Trophoblast cell (in vitro differentiated cells and primary cell): Measurements from ENCODE around the gene FAN1.

ENCODE experiments used
- DNase-seq, 2 donors: peaks; one replicate each; pipeline ENCODE4 v3.0.0-alpha.2; 2016
- H2AFZ ChIP-seq: 2 replicates; pipeline ENCODE4 v1.6.1; 2013; ENCODE audit warnings: low read length, moderate library complexity, mild to moderate bottlenecking; ENCODE audit not compliant: insufficient read depth, poor library complexity
- H2AK5ac ChIP-seq: 2 replicates; pipeline ENCODE4 v1.6.1; 2013; ENCODE audit warnings: mild to moderate bottlenecking, low read length
- H2BK120ac ChIP-seq: 2 replicates; pipeline ENCODE4 v1.6.1; 2013; ENCODE audit warnings: low read length, mild to moderate bottlenecking, moderate library complexity; ENCODE audit not compliant: insufficient read depth, poor library complexity
- H2BK12ac ChIP-seq: 2 replicates; pipeline ENCODE4 v1.6.1; 2013; ENCODE audit warnings: mild to moderate bottlenecking, low read length, moderate library complexity
- H2BK5ac ChIP-seq: 2 replicates; pipeline ENCODE4 v1.6.1; 2013; ENCODE audit warnings: low read length, low read depth, moderate library complexity, mild to moderate bottlenecking; ENCODE audit not compliant: poor library complexity
- H3K14ac ChIP-seq: 2 replicates; pipeline ENCODE4 v1.6.1; 2013; ENCODE audit warnings: mild to moderate bottlenecking, low read length
- H3K18ac ChIP-seq: 2 replicates; pipeline ENCODE4 v1.6.1; 2013; ENCODE audit warnings: mild to moderate bottlenecking, low read length
- H3K23ac ChIP-seq: 2 replicates; pipeline ENCODE4 v1.6.1; 2013; ENCODE audit warnings: low read length
- H3K27ac ChIP-seq: 2 replicates; pipeline ENCODE4 v1.5.1; 2013; ENCODE audit warnings: low read depth, mild to moderate bottlenecking, inconsistent platforms, low read length, moderate library complexity
- H3K27me3 ChIP-seq: 2 replicates; pipeline ENCODE4 v1.6.1; 2013; ENCODE audit warnings: inconsistent platforms, mild to moderate bottlenecking, low read length, moderate library complexity; ENCODE audit not compliant: insufficient read depth
- H3K36me3 ChIP-seq, 2 experiments: 1 replicate in 1 of 2; 2 replicates in 1 of 2; pipeline ENCODE4 v1.6.1; 2013; ENCODE audit warnings: low read length in 2 of 2, mild to moderate bottlenecking in 2 of 2, moderate library complexity in 1 of 2; ENCODE audit not compliant: insufficient read depth in 2 of 2, control insufficient read depth in 1 of 2
- H3K4ac ChIP-seq: 2 replicates; pipeline ENCODE4 v1.6.1; 2013; ENCODE audit warnings: low read depth, mild to moderate bottlenecking, low read length, moderate library complexity
- H3K4me1 ChIP-seq, 2 experiments: 1 replicate in 1 of 2; 2 replicates in 1 of 2; pipeline ENCODE4 v1.6.1; 2013; ENCODE audit warnings: low read length in 2 of 2, mild to moderate bottlenecking in 2 of 2, moderate library complexity in 1 of 2; ENCODE audit not compliant: insufficient read depth in 2 of 2, control insufficient read depth in 1 of 2
- H3K4me2 ChIP-seq: 2 replicates; pipeline ENCODE4 v1.6.1; 2013; ENCODE audit warnings: inconsistent platforms, mild to moderate bottlenecking, low read length, moderate library complexity
- H3K4me3 ChIP-seq: 2 replicates; pipeline ENCODE4 v1.5.1; 2013; ENCODE audit warnings: mild to moderate bottlenecking, low read depth, low read length, inconsistent platforms
- H3K79me1 ChIP-seq: one replicate; pipeline ENCODE4 v1.6.1; 2013; ENCODE audit warnings: low read length
- H3K79me2 ChIP-seq: 2 replicates; pipeline ENCODE4 v1.6.1; 2013; ENCODE audit warnings: low read length, mild to moderate bottlenecking; ENCODE audit not compliant: control insufficient read depth, insufficient read depth, poor library complexity
- H3K9ac ChIP-seq: 2 replicates; pipeline ENCODE4 v1.6.1; 2013; ENCODE audit warnings: mild to moderate bottlenecking, low read length
- H3K9me3 ChIP-seq: 2 replicates; pipeline ENCODE4 v1.6.1; 2013; ENCODE audit warnings: low read depth, mild to moderate bottlenecking, control low read depth, inconsistent platforms, low read length; ENCODE audit not compliant: insufficient read depth
- H4K12ac ChIP-seq: 2 replicates; pipeline ENCODE4 v1.6.1; 2013; ENCODE audit warnings: low read depth, mild to moderate bottlenecking, low read length, moderate library complexity
- H4K8ac ChIP-seq: 2 replicates; pipeline ENCODE4 v1.6.1; 2013; ENCODE audit warnings: low read depth, mild to moderate bottlenecking, low read length, moderate library complexity
- H4K91ac ChIP-seq: one replicate; pipeline ENCODE4 v1.6.1; 2013; ENCODE audit warnings: low read depth, mild to moderate bottlenecking, low read length, moderate library complexity
- WGBS: extraction: QIAGEN DNeasy Blood & Tissue Kit; methylation state at CpG from one replicate; pipeline ENCODE4 v1.1.7; 2013; ENCODE audit warnings: missing lambda C conversion rate; ENCODE audit not compliant: insufficient read length, insufficient coverage; ENCODE audit errors: extremely low coverage; 5-methylcytosine and 5-hydroxymethylcytosine counted together

Gene FAN1

DNA sequence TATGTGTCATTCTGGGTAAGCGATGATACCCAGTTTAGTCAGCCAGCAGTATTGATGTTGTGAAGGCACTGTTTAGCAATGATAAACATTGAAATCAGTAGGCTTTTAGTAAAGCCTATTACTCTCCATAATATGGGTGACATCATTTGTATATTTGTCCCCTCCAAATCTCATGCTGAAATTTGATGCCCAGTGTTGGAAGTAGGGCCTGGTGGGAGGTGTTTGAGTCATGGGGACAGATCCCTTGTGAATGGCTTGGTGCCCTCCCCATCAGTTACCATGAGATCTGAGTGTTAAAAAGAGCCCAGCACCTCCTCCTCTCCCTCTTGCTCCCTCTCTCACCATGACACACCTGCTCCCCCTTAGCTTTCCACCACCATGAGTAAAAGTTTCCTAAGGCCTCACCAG, 31.4 kb upstream of the FAN1 start:
- H3K27me3 ChIP-seq, result no peaks in the 10 kb centered on the region
- H3K36me3 ChIP-seq, result no peaks in the 10 kb centered on the region
- H3K9ac ChIP-seq, result no peak overlapping the region
- H3K4me1 ChIP-seq, result peaks cover 0 to 3% of the 10 kb centered on the region in 2 experiments
- H3K9me3 ChIP-seq, result no peaks in the 10 kb centered on the region
- no peak overlapping the region for H3K14ac ChIP-seq
- H2BK120ac ChIP-seq, result no peak overlapping the region
- WGBS, result no CpG with 5 or more reads among the region's 1 CpG
- H4K8ac ChIP-seq, result no peak overlapping the region
- no peaks in the 10 kb centered on the region for H3K79me2 ChIP-seq
- no peak overlapping the region for H2AK5ac ChIP-seq
- H3K4me3 ChIP-seq, result no peak overlapping the region
- H3K79me1 ChIP-seq, result no peaks in the 10 kb centered on the region
- H3K4me2 ChIP-seq, result no peak overlapping the region
- no peak for DNase-seq
- no peak overlapping the region for H3K27ac ChIP-seq
- no peak overlapping the region for H4K91ac ChIP-seq
- H2AFZ ChIP-seq, result no peak overlapping the region
- no peak overlapping the region for H3K18ac ChIP-seq
- H3K23ac ChIP-seq, result no peak overlapping the region
- no peak overlapping the region for H3K4ac ChIP-seq
- no peak overlapping the region for H2BK5ac ChIP-seq
- no peak overlapping the region for H4K12ac ChIP-seq
- no peak overlapping the region for H2BK12ac ChIP-seq

- H3K9ac ChIP-seq, result no peak overlapping the region
- no peak overlapping the region for H4K8ac ChIP-seq
- no peak overlapping the region for H2BK5ac ChIP-seq
- no peak overlapping the region for H3K23ac ChIP-seq
- H3K27me3 ChIP-seq, result no peaks in the 10 kb centered on the region
- no peak overlapping the region for H2BK120ac ChIP-seq
- no peak overlapping the region for H2AK5ac ChIP-seq
- H3K18ac ChIP-seq, result no peak overlapping the region
- no peaks in the 10 kb centered on the region for H3K79me1 ChIP-seq
- H3K4me2 ChIP-seq, result no peak overlapping the region
- H3K14ac ChIP-seq, result no peak overlapping the region
- H4K91ac ChIP-seq, result no peak overlapping the region
- no peaks in the 10 kb centered on the region for H3K9me3 ChIP-seq
- no peak overlapping the region for H3K4me3 ChIP-seq
- no peak overlapping the region for H2AFZ ChIP-seq
- H3K79me2 ChIP-seq, result no peaks in the 10 kb centered on the region
- no peaks in the 10 kb centered on the region for H3K36me3 ChIP-seq
- H3K4me1 ChIP-seq, result no peaks in the 10 kb centered on the region
- no peak overlapping the region for H4K12ac ChIP-seq
- no peak for DNase-seq
- H3K27ac ChIP-seq, result no peak overlapping the region
- no peak overlapping the region for H3K4ac ChIP-seq
- no peak overlapping the region for H2BK12ac ChIP-seq
Observed at GRCh38 chr15:30877070-30877469, 26.6 kb upstream of the FAN1 start.

GRCh38 chr15:30878515-30878914, 25.2 kb upstream of the FAN1 start:
- Histone ChIP-seq H3K36me3 (no peaks in the 10 kb centered on the region), H3K14ac (no peak overlapping the region), H3K79me2 (no peaks in the 10 kb centered on the region), H3K27me3 (no peaks in the 10 kb centered on the region), H3K4me2 (no peak overlapping the region), H3K4me3 (no peak overlapping the region), H4K12ac (no peak overlapping the region), H3K79me1 (no peaks in the 10 kb centered on the region), H3K4me1 (no peaks in the 10 kb centered on the region), H2AFZ (no peak overlapping the region), H3K27ac (no peak overlapping the region), H3K23ac (no peak overlapping the region), H2BK120ac (no peak overlapping the region), H4K8ac (no peak overlapping the region), H3K9me3 (no peaks in the 10 kb centered on the region), H3K18ac (no peak overlapping the region), H2BK12ac (no peak overlapping the region), H3K4ac (no peak overlapping the region), H4K91ac (no peak overlapping the region), H3K9ac (no peak overlapping the region), H2BK5ac (no peak overlapping the region), H2AK5ac (no peak overlapping the region)
- no peak for DNase-seq
- no CpG with 5 or more reads among the region's 1 CpG for WGBS

DNA sequence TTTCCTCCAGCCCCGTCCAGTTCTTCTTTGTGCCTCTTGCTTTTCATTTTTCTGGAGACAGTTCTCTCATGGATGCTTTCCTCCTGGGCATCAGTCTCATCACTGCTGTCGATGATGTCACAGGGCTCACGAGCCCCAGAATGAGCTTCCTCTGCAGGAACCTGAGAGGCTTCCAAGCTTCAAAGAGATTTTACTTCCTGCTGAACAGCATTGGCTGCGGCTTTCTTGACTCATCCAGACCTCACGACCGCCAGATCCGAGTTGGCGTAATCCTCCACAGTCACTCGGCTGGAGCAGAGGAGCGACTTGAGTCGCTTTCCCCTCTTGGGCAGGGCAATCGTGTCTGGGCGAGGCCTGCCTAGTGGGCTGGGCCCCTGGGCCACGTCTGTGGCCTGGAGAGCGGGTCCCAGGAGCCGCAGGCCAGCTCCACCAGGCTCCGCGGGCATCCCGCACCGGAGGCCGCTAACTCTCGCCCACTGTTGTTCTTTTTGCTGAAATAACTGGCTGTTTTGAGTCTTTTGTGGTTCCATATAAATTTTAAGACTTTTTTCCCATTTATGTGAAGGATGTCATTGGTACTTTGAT, 20.8 kb upstream of the FAN1 start:
- Histone ChIP-seq H3K4ac (no peak overlapping the region), H3K4me3 (no peak overlapping the region), H4K91ac (no peak overlapping the region), H3K9ac (no peak overlapping the region), H2AFZ (no peak overlapping the region), H3K14ac (no peak overlapping the region), H3K23ac (no peak overlapping the region), H2AK5ac (no peak overlapping the region), H3K79me1 (no peaks in the 10 kb centered on the region), H3K27me3 (no peaks in the 10 kb centered on the region), H3K27ac (no peak overlapping the region), H3K18ac (no peak overlapping the region), H3K79me2 (no peaks in the 10 kb centered on the region), H3K9me3 (no peaks in the 10 kb centered on the region), H3K4me2 (no peak overlapping the region), H4K8ac (no peak overlapping the region), H2BK5ac (no peak overlapping the region), H2BK120ac (no peak overlapping the region), H3K4me1 (no peaks in the 10 kb centered on the region), H2BK12ac (no peak overlapping the region), H3K36me3 (no peaks in the 10 kb centered on the region), H4K12ac (no peak overlapping the region)
- no CpG with 5 or more reads among the region's 22 CpGs for WGBS
- DNase-seq, result no peak
